D721Med (cell line): ENCODE data around the gene PDIA5.

ENCODE experiments used
- DNase-seq: peaks from one replicate; pipeline ENCODE4 v3.0.0; 2011; ENCODE audit warnings: low spot score; ENCODE audit not compliant: insufficient read length
- FAIRE-seq: peaks from 2 replicates; lab custom pipeline; 2011; peaks lifted over from hg19 to GRCh38; lab: Jason Lieb, UNC
- CTCF ChIP-seq: IDR thresholded peaks from 2 replicates; pipeline ENCODE4 v1.5.1; 2012; ENCODE audit warnings: mild to moderate bottlenecking, control low read depth; ENCODE audit not compliant: insufficient read depth; ENCODE audit errors: missing control alignments

PDIA5 gene

GRCh38 chr3:123157598-123158287, 90.9 kb downstream of the PDIA5 start:
- no peak for FAIRE-seq
- DNase-seq, result no peak

GRCh38 chr3:123158330-123158729, 91.5 kb downstream of the PDIA5 start:
- DNase-seq, result no peak
- TF ChIP-seq CTCF, result no peak
- no peak for FAIRE-seq

More at GRCh38 chr3:123157598-123158287, 90.9 kb downstream of the PDIA5 start:
- TF ChIP-seq CTCF, result no peak

GRCh38 chr3:123158899-123159390, 92.1 kb downstream of the PDIA5 start:
- DNase-seq, result no peak
- TF ChIP-seq CTCF, result no peak
- FAIRE-seq, result no peak

- no peak for TF ChIP-seq CTCF
- FAIRE-seq (no peak), DNase-seq (no peak)
Measured at GRCh38 chr3:123159926-123160635, 93.3 kb downstream of the PDIA5 start.

GRCh38 chr3:123161167-123161566, 94.3 kb downstream of the PDIA5 start:
- TF ChIP-seq CTCF, result no peak
- FAIRE-seq (no peak), DNase-seq (no peak)

GRCh38 chr3:123163141-123163540, 96.3 kb downstream of the PDIA5 start:
- DNase-seq (no peak), FAIRE-seq (no peak)
- no peak for TF ChIP-seq CTCF

- no peak for DNase-seq
- FAIRE-seq, result no peak
- no peak for TF ChIP-seq CTCF
Measured at GRCh38 chr3:123165163-123165562, 98.3 kb downstream of the PDIA5 start.
